ENCODE results near the gene DTWD2.

DNA sequence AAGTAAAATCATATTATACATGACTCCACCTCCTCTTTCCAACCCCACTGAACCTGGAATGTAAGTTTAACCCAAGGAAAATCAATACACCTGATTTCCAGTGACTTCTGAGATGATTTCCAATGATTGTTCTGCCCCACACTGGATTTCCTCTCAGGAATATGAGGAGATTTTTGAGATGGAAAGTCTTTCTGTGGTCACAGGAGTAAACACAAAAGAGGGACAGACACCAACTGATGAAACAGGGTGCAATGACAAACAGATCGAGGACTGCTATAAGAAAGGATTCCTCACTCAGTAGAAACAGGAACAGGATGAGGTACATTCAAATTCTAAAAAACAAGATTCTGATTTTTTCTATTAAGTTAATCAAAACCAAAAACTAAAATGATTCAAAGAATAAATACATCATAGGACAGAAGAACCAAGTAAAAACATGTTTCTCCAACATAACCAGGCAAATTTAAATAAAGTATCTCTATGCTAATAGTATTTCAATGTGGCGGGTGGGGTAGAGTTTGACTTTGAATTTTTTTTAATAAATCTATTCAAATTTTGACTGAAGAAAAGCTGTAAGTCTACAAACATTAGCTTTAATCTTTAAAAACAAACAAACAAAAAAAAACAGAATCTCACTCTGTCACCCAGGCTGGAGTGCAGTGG is 42.1 kb downstream of the DTWD2 start:
- TF ChIP-seq, protein P1, sequence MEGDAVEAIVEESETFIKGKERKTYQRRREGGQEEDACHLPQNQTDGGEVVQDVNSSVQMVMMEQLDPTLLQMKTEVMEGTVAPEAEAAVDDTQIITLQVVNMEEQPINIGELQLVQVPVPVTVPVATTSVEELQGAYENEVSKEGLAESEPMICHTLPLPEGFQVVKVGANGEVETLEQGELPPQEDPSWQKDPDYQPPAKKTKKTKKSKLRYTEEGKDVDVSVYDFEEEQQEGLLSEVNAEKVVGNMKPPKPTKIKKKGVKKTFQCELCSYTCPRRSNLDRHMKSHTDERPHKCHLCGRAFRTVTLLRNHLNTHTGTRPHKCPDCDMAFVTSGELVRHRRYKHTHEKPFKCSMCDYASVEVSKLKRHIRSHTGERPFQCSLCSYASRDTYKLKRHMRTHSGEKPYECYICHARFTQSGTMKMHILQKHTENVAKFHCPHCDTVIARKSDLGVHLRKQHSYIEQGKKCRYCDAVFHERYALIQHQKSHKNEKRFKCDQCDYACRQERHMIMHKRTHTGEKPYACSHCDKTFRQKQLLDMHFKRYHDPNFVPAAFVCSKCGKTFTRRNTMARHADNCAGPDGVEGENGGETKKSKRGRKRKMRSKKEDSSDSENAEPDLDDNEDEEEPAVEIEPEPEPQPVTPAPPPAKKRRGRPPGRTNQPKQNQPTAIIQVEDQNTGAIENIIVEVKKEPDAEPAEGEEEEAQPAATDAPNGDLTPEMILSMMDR (conservative IDR thresholded peaks at IDR 0.05) = no peak
- no peak for TF ChIP-seq ZFX (IDR thresholded peaks at IDR 0.05)
